Measurements from ENCODE around the gene KSR1.
"Not testable (repeated sequence)": the region's sequence is repeated elsewhere in the genome, so short reads cannot be mapped to it uniquely, and the experiment has no call there.

KSR1 gene

GRCh38 chr17:27654136-27654535, 197.9 kb downstream of the KSR1 start:
- no peak for TF ChIP-seq CTCF (IDR thresholded peaks at IDR 0.05)
- no peak for DNase-seq (ENCODE audit: low spot score)
- Histone ChIP-seq H3K27ac (no peak overlapping the region), H3K4me3 (no peak overlapping the region)

- Histone ChIP-seq H3K27ac (no peak overlapping the region), H3K4me3 (no peak overlapping the region)
- TF ChIP-seq CTCF (IDR thresholded peaks at IDR 0.05): peak; percentile 69
- DNase-seq (ENCODE audit: low spot score): no peak
Measured at GRCh38 chr17:27654654-27655524, 198.6 kb downstream of the KSR1 start.

GRCh38 chr17:27655525-27656111, 199.4 kb downstream of the KSR1 start:
- H3K27ac ChIP-seq; DNase-seq (ENCODE audit: low spot score); H3K4me3 ChIP-seq: not testable (repeated sequence)

- not testable (repeated sequence) for H3K4me3 ChIP-seq; DNase-seq (ENCODE audit: low spot score); H3K27ac ChIP-seq
Measured at GRCh38 chr17:27656620-27657019, 200.4 kb downstream of the KSR1 start.

GRCh38 chr17:27657620-27658019, 201.4 kb downstream of the KSR1 start:
- no peak overlapping the region for H3K27ac ChIP-seq
- no peak for DNase-seq (ENCODE audit: low spot score)
- no peak overlapping the region for H3K4me3 ChIP-seq
- TF ChIP-seq CTCF (IDR thresholded peaks at IDR 0.05): no peak

GRCh38 chr17:27659683-27660082, 203.4 kb downstream of the KSR1 start:
- no peak for TF ChIP-seq CTCF (IDR thresholded peaks at IDR 0.05)
- H3K4me3 ChIP-seq: no peak overlapping the region
- no peak overlapping the region for H3K27ac ChIP-seq
- DNase-seq (ENCODE audit: low spot score): no peak

- Histone ChIP-seq H3K27ac (no peak overlapping the region), H3K4me3 (no peak overlapping the region)
- no peak for DNase-seq (ENCODE audit: low spot score)
- TF ChIP-seq CTCF (IDR thresholded peaks at IDR 0.05): no peak
Measured at GRCh38 chr17:27660436-27660835, 204.2 kb downstream of the KSR1 start.

GRCh38 chr17:27663936-27664605, 207.8 kb downstream of the KSR1 start:
- Histone ChIP-seq H3K4me3 (no peak overlapping the region), H3K27ac (no peak overlapping the region)
- no peak for TF ChIP-seq CTCF (IDR thresholded peaks at IDR 0.05)
- no peak for DNase-seq (ENCODE audit: low spot score)
